Hepatic stellate cell (primary cell): ENCODE results near the gene PLEKHM2.
"Not testable (repeated sequence)": the region's sequence is repeated elsewhere in the genome, so short reads cannot be mapped to it uniquely, and the experiment has no call there.

ENCODE experiments used
- DNase-seq: peaks from one replicate; pipeline ENCODE4 v3.0.0; 2011; ENCODE audit warnings: low spot score

PLEKHM2 gene

GRCh38 chr1:15676688-15677661, 7.1 kb upstream of the PLEKHM2 start:
- no peak for DNase-seq

DNA sequence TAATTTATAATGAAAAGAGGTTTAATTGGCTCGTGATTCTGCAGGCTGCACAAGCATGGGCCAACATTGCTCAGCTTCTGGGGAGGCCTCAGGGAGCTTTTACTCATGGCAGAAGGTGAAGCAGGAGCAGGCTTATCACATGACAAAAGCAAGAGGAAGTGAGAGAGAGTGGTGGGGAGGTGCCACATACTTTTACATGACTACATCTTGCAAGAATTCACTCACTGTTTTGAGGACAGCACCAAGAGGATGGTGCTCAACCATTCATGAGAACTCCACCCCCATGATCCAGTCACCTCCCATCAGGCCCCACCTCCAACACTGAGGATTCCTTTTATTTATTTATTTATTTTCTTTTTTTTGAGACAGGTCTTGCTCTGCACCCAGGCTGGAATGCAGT, 5.5 kb upstream of the PLEKHM2 start:
- DNase-seq, result peak; percentile 34

DNA sequence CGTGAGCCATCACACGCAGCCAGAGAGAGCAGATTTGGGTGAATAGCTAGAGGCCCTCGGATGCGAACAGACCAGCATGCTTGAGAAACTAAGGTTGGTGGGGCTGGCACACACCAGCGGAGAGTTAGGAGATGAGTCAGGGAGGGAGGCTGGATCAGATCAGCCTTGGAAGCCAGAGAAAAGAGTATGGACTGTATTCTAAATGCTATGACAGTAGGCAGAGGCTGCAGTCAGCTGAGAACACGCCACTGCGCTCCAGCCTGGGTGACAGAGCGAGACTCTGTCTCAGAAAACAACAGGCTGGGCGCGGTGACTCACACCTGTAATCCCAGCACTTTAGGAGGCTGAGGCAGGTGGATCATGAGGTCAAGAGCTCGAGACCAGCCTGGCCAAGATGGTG, 4.0 kb upstream of the PLEKHM2 start:
- peak; percentile 38 for DNase-seq

- peak; percentile 82 for DNase-seq
Observed at GRCh38 chr1:15680561-15681348, 3.4 kb upstream of the PLEKHM2 start.

DNA sequence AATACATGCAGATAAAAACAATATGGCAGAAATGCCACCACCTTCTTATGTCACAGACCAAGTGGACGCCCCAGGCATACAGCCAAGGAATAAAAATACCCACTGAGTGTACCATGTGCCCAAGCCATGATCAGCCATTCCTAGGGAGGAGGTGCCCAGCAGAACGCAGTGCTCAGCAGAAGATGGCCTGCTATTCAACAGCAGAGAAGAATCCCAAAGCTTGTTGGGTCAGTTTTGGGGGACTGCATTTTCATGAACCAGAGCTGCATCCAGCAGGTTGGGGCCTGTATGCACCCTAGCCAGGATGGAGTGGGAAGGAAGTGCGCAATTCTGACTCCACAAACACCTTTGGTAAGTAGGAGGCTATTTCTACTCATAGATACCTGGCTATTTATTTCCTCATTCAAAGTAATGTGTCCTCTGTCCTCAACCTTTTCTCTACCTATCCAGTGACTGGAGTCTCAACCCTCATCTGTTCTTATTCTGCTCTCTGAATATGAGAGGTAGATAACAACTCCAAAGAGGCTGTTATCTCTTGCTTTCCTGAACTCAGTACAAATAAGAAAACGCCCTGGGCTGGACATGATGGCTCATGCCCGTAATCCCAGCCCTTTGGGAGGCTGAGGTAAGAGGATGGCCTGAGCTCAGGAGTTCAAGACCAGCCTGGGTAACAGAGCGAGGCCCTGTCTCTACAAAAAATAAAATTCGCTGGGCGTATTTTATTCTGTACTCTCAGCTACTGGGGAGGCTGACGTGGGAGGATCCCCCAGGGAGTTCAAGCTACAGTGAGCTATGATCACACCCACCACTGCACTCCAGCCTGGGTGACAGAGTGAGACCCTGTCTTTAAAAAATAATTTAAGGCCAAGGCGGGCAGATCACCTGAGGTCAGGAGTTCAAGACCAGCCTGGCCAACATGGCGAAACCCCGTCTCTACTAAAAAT, 2.5 kb upstream of the PLEKHM2 start:
- no peak for DNase-seq

DNA sequence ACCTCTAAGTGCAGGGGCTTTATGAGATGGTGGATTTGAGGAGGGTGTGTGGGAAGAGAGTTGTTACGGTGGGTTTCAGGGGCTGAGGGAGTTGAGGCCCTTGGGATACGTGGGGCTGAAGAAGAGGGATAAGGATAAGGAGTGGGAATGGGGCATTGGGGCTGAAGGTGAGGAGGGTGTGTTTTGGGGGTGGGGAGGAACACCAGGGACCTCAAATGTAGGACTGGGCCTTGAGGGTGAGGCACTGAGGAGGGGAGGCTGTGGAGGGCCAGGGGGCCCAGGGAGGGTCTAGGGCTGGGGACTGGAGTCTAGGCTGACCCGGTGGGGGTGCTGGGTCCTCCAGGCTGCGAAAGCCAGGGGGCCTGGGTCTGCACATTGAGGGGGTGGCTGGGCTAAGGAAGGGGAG, 1.2 kb upstream of the PLEKHM2 start:
- no peak for DNase-seq

DNA sequence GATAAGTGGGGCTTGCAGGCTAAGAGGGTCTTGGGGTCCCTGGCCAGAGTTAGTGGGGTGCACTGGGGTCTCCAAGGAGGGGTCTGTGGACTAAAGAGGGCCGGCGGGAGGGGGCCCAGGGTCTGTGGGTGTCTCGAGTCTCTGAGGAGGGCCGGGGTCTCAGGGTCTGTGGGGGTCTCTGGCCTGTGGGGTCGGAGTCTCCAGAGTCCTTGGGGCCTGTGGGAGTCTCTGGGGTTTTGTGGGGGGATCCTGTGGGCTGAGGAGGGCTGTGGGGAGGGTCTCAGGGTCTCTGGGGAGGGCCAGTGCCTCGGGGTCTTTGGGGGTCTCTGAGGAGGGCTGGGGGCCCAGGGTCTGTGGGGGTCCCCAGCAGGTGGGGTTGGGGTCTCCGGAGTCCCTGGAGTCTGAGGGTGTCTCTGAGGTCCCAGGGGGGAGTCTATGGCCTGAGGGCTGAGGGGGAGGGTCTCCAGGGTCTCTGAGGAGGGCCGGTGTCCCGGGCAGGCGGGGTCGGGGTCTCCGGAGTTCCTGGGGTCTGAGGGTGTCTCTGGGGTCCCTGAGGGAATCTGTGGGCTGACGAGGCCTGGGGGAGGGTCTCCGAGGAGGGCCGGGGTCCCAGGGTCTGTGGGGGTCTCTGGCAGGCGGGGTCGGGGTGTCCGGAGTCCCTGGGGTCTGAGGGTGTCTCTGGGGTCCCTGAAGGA, 628 bp upstream of the PLEKHM2 start:
- no peak for DNase-seq

DNA sequence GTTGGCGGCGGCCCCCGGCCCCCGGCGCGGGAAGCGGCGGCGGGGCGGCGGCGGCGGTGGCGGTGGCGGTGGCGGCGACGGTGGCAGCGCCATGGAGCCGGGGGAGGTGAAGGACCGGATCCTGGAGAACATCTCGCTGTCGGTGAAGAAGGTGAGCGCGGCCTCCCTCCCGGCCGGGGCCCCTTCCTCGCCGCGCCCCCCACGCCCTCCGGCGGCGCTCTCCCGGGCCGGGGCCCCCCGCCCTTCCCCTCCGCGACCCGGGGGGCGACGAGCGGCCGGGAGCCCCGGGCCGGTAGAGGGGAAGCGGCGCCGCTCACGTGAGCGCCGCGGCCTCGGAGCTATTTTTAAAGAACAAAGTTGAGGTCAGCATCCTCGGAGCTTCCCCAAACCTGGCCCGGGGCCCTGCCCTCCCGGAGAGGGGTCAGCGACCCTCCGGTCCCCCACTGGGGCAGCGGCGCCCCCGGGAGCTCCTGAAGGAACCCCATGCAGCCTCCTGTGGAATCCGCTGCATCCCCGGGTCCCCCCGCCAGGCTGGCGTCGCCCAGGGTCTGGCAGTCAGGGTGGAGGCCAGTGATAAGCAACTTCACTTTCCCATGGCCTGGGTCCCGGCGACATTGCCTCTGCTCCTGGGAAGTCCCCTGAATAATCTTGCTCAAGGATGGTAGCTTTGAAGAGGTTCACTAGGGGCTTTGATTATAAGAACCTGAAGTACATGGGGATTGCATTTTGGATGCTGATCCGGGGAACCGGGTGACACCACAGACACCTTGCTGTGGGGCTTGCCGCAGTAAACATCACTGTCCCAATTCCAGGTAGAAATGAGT, 560 bp downstream of the PLEKHM2 start:
- peak; percentile 71 for DNase-seq

DNA sequence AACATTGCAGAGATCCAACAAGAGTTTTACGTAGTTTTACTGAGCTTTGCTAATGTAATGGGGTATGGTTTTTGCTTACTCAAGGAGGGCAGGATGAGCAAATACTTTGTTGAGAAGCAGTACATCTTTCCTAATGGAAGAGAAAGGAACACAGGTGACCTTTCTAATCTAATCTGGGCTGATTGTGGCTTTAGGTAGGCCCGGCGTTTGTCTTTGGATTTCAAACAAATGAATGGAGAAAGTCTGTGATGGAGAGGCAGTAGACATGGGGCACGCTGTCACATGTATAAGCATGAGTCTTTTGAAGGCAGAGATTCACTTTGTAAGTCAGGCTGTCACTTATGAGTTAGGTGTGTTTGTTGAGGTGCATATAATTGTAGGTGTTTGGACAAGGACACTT, 1.7 kb downstream of the PLEKHM2 start:
- no peak for DNase-seq

DNA sequence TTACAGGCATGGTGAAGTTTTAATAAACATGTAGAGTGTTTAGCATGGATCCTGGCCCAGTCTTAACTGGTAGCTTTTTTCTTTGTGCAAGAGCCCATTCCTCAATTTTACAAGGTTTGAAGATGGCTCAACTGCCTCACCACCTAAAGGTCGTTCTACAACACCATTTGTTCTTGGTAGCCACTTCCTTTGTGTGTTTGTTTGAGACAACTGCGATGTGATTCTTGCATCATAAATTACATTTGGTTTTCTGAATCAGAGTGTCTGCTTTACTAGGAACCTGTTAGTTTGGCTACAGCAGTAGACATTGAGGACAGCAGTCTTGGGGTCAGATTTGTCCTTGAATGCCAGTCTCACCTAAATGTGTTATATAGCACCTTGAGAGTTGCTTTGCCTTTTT, 3.3 kb downstream of the PLEKHM2 start:
- no peak for DNase-seq

DNA sequence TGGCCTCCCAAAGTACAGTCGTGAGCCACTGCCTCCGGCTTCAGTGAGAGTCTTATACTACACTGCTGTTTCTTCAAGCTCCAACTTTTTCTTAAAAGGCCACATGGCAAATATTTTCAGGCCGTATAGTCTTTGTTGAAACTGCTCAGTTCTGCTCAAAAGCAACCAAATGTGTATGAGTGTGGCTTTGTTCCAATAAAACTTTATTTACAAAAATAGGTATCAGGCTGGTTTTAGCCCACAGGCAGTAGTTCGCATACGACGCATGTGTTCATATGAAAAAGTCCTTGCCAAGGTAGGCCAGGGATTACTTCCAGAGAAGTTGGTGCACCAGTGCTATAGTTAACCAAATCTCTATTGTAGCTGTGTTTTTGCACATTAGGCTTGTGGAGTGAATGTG, 6.2 kb downstream of the PLEKHM2 start:
- no peak for DNase-seq

DNA sequence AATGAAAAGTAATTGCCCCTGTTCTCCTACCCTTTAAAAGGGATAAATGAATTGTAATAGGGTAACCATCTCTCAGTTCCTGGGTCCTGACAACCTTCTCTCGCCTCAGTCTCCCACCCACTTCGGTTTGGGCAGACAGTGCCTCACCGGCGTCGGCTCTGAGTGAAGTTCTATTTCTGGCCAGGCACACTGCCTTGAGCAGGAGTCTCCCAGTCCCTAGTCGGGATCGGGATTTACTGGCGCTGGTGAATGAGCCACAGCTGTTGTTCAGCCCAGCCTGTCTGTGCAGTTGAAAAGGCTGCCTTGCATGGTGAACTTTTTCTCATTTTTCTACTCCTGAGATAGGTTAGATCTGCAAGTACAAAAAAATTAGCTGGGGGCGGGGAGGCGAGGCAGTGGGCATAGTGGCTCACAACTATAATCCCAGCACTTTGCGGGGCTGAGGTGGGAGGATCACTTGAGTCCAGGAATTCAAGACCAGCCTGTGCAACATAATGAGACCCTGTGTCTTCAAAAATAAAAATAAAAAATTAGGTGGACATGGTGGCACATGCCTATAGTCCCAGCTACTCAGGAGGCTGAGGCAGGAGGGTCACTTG, 7.4 kb downstream of the PLEKHM2 start:
- peak; percentile 50 for DNase-seq

GRCh38 chr1:15692121-15692682, 8.1 kb downstream of the PLEKHM2 start:
- peak; percentile 43 for DNase-seq

GRCh38 chr1:15693371-15693770, 9.3 kb downstream of the PLEKHM2 start:
- no peak for DNase-seq

GRCh38 chr1:15696956-15697521, 12.9 kb downstream of the PLEKHM2 start:
- DNase-seq, result no peak

DNA sequence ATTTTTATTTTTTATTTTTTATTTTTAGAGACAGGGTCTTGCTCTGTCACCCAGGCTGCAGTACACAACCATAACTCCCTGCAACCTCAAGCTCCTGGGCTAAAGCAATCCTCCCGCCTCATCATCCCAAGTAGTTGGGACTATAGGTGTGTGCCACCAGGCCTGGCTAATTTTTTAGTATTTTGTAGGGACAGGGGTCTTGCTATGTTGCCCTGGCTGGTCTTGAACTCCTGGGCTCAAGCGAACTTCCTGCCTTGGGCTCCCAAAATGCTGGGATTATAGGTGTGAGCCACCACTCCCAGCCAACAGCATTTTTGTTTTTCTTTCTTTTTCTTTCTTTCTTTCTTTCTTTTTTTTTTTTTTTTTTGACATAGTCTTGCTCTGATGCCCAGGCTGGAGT, 14.1 kb downstream of the PLEKHM2 start:
- DNase-seq, result no peak

- DNase-seq, result not testable (repeated sequence)
Observed at GRCh38 chr1:15699321-15699720, 15.2 kb downstream of the PLEKHM2 start.

DNA sequence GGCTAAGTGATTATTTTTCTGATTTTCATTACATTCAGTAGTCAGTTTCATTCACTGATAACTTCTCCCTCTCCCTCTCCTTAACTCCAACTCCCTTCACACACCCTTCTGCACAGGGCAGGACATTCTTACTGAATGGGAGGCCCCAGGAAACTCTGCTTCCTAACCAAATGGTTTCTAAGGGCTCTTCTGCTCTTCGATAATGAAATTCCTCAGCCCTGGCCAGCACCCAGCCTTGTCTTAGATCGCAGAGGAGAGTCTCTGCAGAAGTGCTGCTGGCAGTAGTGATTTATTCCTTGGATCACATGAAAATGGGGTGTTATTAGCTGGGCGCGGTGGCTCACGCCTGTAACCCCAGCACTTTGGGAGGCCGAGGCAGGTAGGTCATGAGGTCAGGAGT, 16.4 kb downstream of the PLEKHM2 start:
- DNase-seq, result no peak

GRCh38 chr1:15701784-15702183, 17.7 kb downstream of the PLEKHM2 start:
- no peak for DNase-seq
